T-helper 17 cell (primary cell): ENCODE results near the gene CNIH4. TPM values are rescaled to one million over a fixed set of nuclear protein-coding genes. Genes with fewer than 3 reads are reported as not detected.
"Not testable (repeated sequence)": the region's sequence is repeated elsewhere in the genome, so short reads cannot be mapped to it uniquely, and the experiment has no call there.

Experiments
- ATAC-seq: fragments of 150-1000 bp; cut with Tn5 transposase; 2 replicates; pipeline ENCODE4 v1.10.0; 2021; ENCODE audit warnings: mild to moderate bottlenecking, moderate library complexity
- DNase-seq, 3 donors: peaks; one replicate each; pipeline versions ENCODE4 v3.0.0 to v3.0.0-alpha.2; 2020 to 2021
- H3K9me3 ChIP-seq: one replicate; pipeline ENCODE4 v1.7.0; 2013; ENCODE audit warnings: low read length, mild to moderate bottlenecking; ENCODE audit not compliant: control insufficient read depth, poor library complexity, severe bottlenecking
- H3K27ac Mint-ChIP-seq: one replicate; pipeline ENCODE4 v1.8.0; 2022; ENCODE audit warnings: mild to moderate bottlenecking, moderate library complexity, mixed read lengths
- H3K27me3 Mint-ChIP-seq: one replicate; pipeline ENCODE4 v1.8.0; 2022; ENCODE audit warnings: mixed read lengths
- H3K36me3 Mint-ChIP-seq: one replicate; pipeline ENCODE4 v1.8.0; 2022; ENCODE audit warnings: low read depth, mixed read lengths
- H3K4me1 Mint-ChIP-seq: one replicate; pipeline ENCODE4 v1.8.0; 2022; ENCODE audit warnings: mild to moderate bottlenecking, mixed read lengths
- H3K4me3 Mint-ChIP-seq: one replicate; pipeline ENCODE4 v1.8.0; 2022; ENCODE audit warnings: mild to moderate bottlenecking, moderate library complexity, mixed read lengths
- total RNA-seq, 4 donors: library from RNA in 2 of 4; stranded (reverse) in 2 of 4; gene quantifications; one replicate each; pipeline ENCODE4 v1.2.3 and lab custom pipeline; 2022 to 2026

CNIH4 gene
- total RNA-seq, 2 donors from 2014 or later, result 19.1 to 24.1 TPM

DNA sequence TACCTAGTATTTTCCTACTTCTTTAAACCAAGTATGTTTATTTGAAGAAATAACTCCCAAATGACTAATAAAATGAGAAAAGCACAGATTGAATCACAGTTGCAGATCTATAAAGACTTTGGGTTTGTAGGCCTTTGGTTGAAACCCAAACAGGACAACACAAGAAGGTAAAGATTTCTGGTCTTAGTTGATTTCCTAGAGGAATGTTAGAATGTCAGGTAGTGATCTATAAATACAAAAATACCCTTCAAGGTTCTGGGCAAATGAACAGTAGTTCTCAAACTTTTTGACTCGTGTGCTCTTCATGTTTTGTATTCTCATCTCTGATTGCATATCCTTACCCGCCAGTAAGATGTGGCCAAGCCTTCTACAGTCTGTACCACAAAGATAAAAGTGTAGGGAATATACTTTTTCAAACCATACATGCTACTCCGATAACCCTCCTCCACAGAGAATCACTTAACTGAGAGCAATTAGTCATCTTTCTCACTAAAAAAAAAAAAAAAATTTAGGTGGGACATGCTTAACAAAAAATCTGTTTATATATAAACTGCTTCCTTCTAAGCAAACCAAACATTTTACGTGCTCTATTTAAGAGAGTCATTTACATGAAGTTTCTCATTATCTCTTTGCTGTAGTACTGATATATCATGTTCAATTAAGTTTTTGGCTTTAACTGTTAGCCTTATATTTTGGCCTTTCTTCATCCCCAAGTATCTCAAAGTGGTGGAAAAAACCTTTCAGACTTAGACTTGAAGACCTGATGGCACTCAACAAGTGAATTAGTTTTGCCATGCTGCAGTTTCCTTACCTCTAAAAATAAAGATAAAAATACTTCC is 36.0 kb downstream of the CNIH4 start:
- Mint-ChIP-seq H3K4me3 (no peak overlapping the region), H3K4me1 (peaks cover 9% of the 10 kb centered on the region), H3K27ac (peak overlapping the region; percentile 56), H3K27me3 (no peaks in the 10 kb centered on the region), H3K36me3 (peaks cover 3% of the 10 kb centered on the region)
- DNase-seq, result no peak
- H3K9me3 ChIP-seq, result no peaks in the 10 kb centered on the region
- no peak for ATAC-seq

DNA sequence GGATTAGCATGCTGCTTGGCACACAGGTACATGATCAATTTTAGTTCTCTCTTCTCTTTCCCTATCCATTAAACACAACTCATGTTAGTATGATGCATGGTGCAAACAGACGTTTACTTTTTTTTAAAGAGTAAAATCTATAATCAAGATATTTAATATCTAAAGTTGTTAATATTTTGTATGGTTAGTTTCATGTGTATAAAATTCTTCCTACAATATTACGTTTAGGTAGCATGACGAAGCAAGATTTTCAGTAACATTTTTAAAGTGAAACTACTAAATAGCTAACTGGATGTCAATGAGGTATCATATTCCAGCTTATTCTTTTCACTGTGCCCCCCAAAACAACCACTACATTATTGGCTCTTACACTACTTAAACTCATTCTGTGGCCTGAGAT is 36.6 kb downstream of the CNIH4 start:
- Mint-ChIP-seq H3K27ac (no peak overlapping the region), H3K27me3 (no peaks in the 10 kb centered on the region), H3K4me3 (no peak overlapping the region), H3K4me1 (peaks cover 7% of the 10 kb centered on the region), H3K36me3 (peaks cover 3% of the 10 kb centered on the region)
- ATAC-seq, result no peak
- DNase-seq, result no peak
- no peaks in the 10 kb centered on the region for H3K9me3 ChIP-seq

DNA sequence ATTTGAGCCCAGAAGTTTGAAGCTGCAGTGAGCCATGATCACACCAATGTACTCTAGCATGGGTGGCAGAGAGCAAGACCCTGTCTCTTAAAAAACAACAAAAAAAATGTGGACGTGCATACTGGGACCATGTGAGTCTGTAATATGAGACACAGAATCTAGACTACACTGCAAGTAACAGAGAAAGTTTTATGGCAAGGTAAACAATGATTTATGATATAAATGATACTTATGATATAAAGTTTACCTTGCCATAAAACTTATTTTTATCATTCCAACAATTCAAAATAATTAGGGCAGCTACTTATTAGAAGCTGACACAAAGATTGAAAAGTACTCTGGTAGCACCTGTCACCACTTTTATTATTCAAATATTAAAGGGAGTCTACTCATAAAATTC is 43.2 kb downstream of the CNIH4 start:
- DNase-seq (no peak), ATAC-seq (no peak)
- Mint-ChIP-seq H3K27me3 (no peaks in the 10 kb centered on the region), H3K4me1 (peaks cover 15% of the 10 kb centered on the region), H3K4me3 (no peak overlapping the region), H3K36me3 (peaks cover 5% of the 10 kb centered on the region), H3K27ac (no peak overlapping the region)
- no peaks in the 10 kb centered on the region for H3K9me3 ChIP-seq

DNA sequence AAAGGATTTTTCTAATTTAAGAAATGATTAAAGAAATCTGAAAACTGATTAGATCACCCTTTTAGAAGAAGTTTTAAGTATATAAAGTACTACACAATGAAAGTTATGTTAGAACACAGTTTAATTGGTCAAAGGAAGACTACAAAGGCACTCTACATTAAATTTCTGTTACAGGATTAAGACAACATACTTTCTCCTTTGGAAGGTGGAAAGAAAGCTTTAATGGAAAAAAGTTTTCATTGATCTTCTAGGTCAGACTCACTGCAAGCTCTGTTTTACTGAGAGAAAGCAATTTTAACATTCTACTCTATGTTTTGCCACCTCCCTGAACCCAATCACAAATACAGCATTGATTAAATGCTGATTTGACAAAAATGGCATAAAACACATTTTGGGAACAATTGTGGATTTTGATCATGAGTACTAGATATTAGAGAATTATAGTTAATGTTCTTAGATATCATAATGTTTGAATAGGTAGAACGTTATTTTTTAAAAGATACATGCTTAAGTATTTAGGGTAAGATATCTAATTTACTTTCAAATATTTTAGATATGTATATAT is 45.9 kb downstream of the CNIH4 start:
- no peak for DNase-seq
- H3K27me3 Mint-ChIP-seq, result no peaks in the 10 kb centered on the region
- peaks cover 23% of the 10 kb centered on the region for H3K4me1 Mint-ChIP-seq
- H3K36me3 Mint-ChIP-seq, result peaks cover 12% of the 10 kb centered on the region
- H3K4me3 Mint-ChIP-seq, result no peak overlapping the region
- H3K9me3 ChIP-seq, result no peaks in the 10 kb centered on the region
- ATAC-seq, result no peak
- H3K27ac Mint-ChIP-seq, result peak overlapping the region; percentile 11

DNA sequence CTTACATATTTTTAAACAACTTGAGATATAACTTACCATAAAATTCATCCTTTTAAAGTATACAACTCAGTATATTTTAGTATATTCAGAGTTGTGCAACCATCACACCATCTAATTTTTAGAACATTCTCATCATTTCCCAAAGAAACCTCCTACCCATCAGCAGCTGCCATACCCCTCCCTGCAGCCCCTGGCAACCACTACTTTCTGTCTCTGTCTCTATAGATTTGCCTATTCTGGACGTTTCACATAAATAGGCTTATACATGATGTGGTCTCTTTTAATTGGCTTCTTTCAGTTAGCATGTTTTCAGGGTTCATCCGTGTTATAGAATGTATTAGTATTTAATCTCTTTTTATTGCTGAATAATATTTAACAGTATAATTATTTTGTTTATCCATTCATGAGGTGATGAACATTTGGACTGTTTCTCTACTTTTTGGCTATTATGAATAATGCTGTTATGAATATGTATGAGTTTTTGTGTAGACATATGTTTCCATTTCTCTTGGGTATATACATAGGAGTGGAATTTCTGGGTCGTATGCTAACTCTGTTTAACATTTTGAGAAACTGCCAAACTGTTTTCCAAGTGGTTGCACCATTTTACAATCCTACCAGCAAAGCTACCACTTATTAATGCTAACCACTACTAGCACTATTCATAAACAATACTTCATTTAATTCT is 48.4 kb downstream of the CNIH4 start:
- Mint-ChIP-seq H3K4me3 (no peak overlapping the region), H3K27me3 (no peaks in the 10 kb centered on the region), H3K27ac (peak overlapping the region; percentile 32), H3K36me3 (peaks cover 14% of the 10 kb centered on the region), H3K4me1 (peaks cover 30% of the 10 kb centered on the region)
- no peak for DNase-seq
- no peak for ATAC-seq
- H3K9me3 ChIP-seq, result no peaks in the 10 kb centered on the region

DNA sequence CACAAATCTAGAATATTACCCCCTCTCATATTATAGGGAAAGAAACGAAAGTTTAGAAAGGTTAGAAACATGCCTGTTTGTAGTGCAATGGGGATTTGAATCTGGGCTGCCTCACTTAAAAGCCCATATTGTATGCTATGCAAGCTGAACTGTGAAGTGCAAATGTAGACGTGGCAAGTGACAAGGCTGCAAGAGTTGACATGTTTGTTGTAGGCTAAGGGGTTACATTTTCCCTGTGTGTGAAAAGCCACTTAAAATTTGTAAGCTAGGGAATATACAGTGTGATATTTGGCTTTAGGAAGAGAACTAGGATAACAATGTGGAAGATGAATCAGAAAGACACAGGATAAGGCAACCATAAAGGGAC is 48.9 kb downstream of the CNIH4 start:
- peaks cover 14% of the 10 kb centered on the region for H3K36me3 Mint-ChIP-seq
- no peaks in the 10 kb centered on the region for H3K9me3 ChIP-seq

DNA sequence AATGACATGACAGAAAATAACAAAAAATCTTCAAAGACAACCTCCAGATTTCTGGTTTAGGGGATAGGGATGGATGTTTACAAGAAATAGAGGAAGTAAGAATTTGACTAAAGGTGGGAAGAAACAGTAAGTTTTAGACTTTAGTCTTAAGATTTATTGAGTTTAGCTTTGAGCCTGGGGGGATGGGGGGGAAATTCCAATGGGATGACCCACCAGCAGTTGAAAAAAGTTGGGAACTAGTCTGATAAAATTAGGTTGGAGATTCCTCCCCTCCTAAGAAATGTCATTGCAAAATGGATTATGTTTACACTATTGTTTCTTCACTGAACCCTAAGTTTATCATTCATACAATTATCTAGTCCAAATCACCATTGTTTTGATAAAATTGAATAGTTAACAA is 49.5 kb downstream of the CNIH4 start:
- ATAC-seq (no peak), DNase-seq (no peak)
- H3K27me3 Mint-ChIP-seq, result no peaks in the 10 kb centered on the region
- peaks cover 30% of the 10 kb centered on the region for H3K4me1 Mint-ChIP-seq
- no peaks in the 10 kb centered on the region for H3K9me3 ChIP-seq
- H3K27ac Mint-ChIP-seq, result peak overlapping the region; percentile 60
- peaks cover 14% of the 10 kb centered on the region for H3K36me3 Mint-ChIP-seq
- H3K4me3 Mint-ChIP-seq, result no peak overlapping the region

More for the DNA sequence above, 48.9 kb downstream of the CNIH4 start:
- no peak for ATAC-seq
- peak overlapping the region; percentile 60 for H3K27ac Mint-ChIP-seq
- no peaks in the 10 kb centered on the region for H3K27me3 Mint-ChIP-seq
- DNase-seq, result no peak
- H3K4me3 Mint-ChIP-seq, result peak overlapping the region; percentile 22
- H3K4me1 Mint-ChIP-seq, result peaks cover 30% of the 10 kb centered on the region

DNA sequence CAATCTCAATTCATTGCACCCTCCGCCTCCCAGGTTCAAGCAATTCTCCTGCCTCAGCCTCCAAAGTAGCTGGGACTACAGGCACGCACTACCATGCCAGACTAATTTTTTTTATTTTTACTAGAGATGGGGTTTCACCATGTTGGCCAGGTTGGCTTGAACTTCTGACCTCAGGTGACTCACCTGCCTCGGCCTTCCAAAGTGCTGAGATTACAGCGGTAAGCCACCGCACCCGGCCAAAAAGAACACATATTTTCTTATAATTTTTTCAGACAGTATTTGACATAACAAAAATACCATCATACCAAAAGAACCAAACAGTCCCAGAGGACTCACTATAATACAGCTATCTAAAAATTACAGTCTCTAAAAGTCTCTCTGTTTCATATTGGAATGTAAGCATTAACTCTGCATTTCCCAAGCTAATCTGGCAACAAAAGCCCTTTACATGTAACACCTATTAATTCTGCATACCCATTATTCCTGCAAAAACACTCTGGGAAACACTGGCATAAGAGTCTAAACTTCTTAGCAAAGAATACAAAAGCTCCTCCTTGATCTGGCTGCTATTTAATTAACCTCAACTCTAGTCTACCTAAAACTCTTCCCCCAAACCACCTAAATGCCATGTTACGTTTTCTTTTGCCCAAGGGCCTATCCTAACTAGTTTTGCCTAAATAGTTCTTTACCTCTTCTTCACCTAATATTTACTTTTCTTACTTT is 51.1 kb downstream of the CNIH4 start:
- Mint-ChIP-seq H3K27ac (peak overlapping the region; percentile 43), H3K4me3 (no peak overlapping the region), H3K27me3 (no peaks in the 10 kb centered on the region), H3K4me1 (peaks cover 29% of the 10 kb centered on the region), H3K36me3 (peaks cover 12% of the 10 kb centered on the region)
- ATAC-seq (no peak), DNase-seq (no peak)
- H3K9me3 ChIP-seq, result no peaks in the 10 kb centered on the region

DNA sequence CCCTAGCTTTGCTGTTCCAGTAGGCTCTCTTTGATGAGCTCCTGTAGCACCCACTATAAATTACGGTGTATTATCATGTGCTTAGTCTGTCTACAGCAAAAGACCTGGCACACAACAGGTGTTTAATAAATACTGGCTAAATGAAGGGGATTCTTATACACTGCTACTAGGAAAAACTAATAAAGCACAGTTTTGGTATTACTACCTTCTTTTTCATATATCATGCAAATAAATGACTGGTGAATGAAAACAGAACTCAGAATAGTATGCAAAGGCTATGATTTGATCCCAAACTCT is 51.6 kb downstream of the CNIH4 start:
- no peak overlapping the region for H3K4me3 Mint-ChIP-seq
- H3K27ac Mint-ChIP-seq, result peak overlapping the region; percentile 43
- DNase-seq (no peak), ATAC-seq (no peak)
- peaks cover 12% of the 10 kb centered on the region for H3K36me3 Mint-ChIP-seq
- H3K27me3 Mint-ChIP-seq, result no peaks in the 10 kb centered on the region
- H3K9me3 ChIP-seq, result no peaks in the 10 kb centered on the region
- peaks cover 29% of the 10 kb centered on the region for H3K4me1 Mint-ChIP-seq

DNA sequence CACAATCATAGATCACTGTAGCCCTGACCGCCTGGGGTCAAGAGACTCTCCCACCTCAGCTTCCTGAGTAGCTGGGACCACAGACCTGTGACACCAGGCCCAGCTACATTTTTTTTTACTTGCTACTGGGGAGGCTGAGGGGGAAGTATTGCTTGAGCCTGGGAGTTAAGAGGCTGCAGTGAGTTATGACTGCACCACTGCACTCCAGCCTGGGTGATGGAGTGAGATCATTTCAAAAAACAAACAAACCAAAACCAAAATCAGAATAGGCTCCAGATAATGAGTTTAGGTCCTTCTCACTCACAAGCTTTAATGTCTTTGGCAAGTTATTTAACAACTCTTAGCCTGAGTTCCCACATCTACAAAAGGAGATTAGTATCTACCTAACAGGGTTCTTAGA is 55.1 kb downstream of the CNIH4 start:
- DNase-seq (no peak), ATAC-seq (no peak)
- peaks cover 18% of the 10 kb centered on the region for H3K4me1 Mint-ChIP-seq
- H3K27ac Mint-ChIP-seq, result peak overlapping the region; percentile 62
- H3K4me3 Mint-ChIP-seq, result no peak overlapping the region
- no peaks in the 10 kb centered on the region for H3K9me3 ChIP-seq
- H3K36me3 Mint-ChIP-seq, result peaks cover 8% of the 10 kb centered on the region
- H3K27me3 Mint-ChIP-seq, result no peaks in the 10 kb centered on the region

DNA sequence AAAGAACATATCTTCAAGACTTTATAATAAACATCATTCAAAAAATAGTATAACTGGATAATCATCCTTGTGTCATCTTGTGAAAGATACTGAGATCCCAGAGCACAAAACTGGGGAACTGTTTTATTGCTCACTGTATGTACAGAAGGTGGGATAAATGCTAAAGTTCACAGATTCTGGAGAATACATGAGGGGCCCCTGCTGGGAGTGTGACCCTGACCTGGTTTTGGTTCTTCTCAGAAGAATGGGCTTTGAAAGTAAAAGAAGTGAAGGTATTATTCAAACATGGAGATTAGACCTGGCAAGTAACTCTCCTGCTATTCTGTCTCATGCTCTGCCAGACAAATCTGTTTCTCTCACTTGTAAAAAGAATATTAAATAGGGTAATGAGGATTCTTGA is 63.4 kb downstream of the CNIH4 start:
- peak overlapping the region; percentile 57 for H3K27ac Mint-ChIP-seq
- ATAC-seq, result no peak

DNA sequence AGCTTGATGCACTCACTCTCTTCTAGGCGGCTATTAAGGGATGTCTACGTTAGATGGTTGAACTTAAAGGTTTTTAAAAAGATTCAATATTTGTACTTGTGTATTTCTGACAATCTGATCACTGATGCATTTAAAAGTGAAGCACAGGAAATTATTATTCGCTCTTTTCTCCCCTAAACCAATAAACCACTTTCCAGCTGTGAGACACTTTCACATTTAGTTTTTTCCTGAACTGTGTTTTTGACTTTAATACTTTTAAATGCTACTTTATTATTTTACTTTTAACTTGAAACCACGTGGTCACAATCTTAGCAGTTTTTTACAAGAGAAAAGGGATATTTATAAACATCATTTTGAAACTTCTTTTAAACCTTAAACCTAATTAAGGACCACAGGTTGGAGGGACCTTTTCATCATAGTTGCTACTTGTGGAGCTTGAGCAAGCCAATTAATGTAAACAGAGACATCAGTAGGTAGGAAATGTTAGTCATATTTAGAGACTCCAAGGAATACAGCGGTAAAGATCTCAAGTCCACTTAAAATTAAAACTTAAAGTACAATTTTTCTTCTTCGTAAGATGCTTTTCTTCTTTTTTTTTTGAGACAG is 68.7 kb downstream of the CNIH4 start:
- H3K4me1 Mint-ChIP-seq, result peaks cover 28% of the 10 kb centered on the region
- H3K4me3 Mint-ChIP-seq, result no peak overlapping the region
- ATAC-seq (no peak), DNase-seq (no peak)
- peak overlapping the region; percentile 88 for H3K27ac Mint-ChIP-seq
- H3K27me3 Mint-ChIP-seq, result no peaks in the 10 kb centered on the region
- no peaks in the 10 kb centered on the region for H3K9me3 ChIP-seq
- H3K36me3 Mint-ChIP-seq, result peaks cover 7% of the 10 kb centered on the region

More for the DNA sequence above, 63.4 kb downstream of the CNIH4 start:
- Mint-ChIP-seq H3K4me3 (no peak overlapping the region), H3K27me3 (no peaks in the 10 kb centered on the region), H3K36me3 (peaks cover 15% of the 10 kb centered on the region), H3K4me1 (peaks cover 14% of the 10 kb centered on the region)
- H3K9me3 ChIP-seq, result no peaks in the 10 kb centered on the region
- no peak for DNase-seq

DNA sequence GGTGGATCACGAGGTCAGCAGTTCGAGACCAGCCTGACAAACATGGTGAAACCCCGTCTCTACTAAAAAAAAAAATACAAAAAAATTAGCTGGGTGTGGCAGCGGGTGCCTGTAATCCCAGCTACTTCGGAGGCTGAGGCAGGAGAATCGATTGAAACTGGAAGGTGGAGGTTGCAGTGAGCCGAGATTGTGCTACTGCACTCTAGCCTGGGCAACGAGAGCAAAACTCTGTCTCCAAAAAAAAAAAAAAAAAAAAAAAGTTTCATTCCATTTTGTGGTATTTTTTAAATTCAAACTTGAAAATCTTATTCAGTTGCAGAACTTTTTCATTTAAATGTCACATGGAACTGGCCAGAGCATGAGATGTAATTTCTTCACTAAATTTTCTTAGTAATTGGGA is 70.2 kb downstream of the CNIH4 start:
- H3K27me3 Mint-ChIP-seq, ATAC-seq, H3K36me3 Mint-ChIP-seq, H3K4me3 Mint-ChIP-seq, DNase-seq, H3K9me3 ChIP-seq, H3K27ac Mint-ChIP-seq: not testable (repeated sequence)
- H3K4me1 Mint-ChIP-seq, result peaks cover 36% of the 10 kb centered on the region
